Endometrial microvascular endothelial cells (primary cell): ENCODE results near the gene JARID2. TPM values are rescaled to one million over a fixed set of nuclear protein-coding genes. Genes with fewer than 3 reads are reported as not detected.

Experiments
- in situ Hi-C: cut with HindIII; loops from 2 replicates; pipeline ENCODE4 v1.10.0; 2017; ENCODE audit warnings: low sequenced_read_pairs, low pct_unique_long_range_greater_than_20kb; ENCODE audit errors: inconsistent ontology term
- total RNA-seq: library from RNA; depleted of rRNA; stranded (reverse); fragments of >200 nt; gene quantifications from one replicate; pipeline ENCODE4 v1.2.3, GENCODE V29; 2015; ENCODE audit errors: inconsistent ontology term

The JARID2 gene
- total RNA-seq, 1 donor from 2014 or later = 3.8 TPM

DNA sequence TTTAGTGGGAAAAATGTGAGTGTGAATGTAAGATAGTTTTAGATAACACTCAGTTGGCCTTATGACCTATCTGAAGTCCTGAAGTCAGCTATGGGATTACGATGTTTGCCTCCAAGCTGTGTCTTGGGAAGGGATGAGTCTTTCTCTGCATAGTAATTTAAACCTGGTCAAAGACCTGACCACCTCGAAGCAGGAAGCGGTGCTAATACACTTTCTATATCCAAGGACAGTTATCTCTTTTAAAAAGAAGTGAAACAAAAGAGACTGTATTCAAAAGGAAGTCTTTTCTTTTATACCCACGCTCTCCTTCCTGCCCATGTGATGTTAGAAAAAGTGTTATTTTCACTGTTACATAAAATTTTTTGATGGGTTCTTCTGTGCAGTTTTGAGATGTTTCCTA is 94.9 kb downstream of the JARID2 start:
- in situ Hi-C loops = no loop called here

DNA sequence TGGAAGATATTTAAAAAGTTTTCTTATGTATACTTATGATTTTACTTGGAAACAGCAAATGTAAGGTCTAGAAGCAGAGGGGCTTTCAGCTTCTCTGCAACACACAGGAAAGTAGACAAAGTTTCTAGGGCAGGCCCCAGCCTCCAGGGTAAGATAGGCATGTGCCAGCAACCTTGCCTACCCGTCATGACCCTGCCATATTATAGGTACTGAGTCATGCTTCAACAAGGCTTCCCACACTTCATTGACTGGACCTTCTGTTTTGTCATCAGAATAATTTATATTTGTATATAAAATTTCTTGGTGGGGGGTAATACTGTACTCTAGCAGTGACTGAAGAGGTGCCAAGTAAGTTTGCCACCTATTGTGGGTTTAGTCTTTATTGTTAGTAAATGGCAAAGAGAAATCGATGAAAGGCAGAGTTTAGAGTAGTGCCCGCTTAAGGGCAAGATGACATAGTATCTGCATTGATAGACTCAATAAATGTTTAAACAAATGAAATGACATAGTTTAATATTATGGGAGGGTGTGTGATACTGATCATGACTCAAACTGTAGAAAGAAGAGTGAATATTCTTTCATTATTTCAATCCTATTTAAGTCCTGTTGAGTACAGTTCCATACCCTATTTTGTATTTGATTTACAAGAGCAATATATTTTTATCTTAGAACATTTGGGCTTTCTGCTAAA is 95.6 kb downstream of the JARID2 start:
- in situ Hi-C loops = no loop called here

DNA sequence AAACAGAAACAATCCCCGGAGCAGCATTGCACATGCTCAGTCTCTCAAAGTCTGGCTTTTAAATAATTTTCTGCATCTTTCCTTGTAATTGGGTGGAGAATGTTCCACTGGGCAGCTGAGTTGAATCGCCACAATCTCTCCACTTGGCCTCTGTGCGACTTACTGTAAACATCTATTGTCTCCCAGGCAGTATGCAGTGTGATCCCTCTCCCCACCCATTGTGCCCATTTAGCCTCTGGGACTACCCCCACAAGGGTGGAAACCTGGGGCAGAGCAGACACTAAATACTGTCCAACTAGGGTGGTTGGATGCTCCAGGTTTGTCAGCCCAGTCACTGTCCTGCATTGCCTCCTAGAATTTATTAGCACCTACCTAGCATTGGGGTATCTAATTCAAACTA is 96.2 kb downstream of the JARID2 start:
- in situ Hi-C loops = no loop called here

DNA sequence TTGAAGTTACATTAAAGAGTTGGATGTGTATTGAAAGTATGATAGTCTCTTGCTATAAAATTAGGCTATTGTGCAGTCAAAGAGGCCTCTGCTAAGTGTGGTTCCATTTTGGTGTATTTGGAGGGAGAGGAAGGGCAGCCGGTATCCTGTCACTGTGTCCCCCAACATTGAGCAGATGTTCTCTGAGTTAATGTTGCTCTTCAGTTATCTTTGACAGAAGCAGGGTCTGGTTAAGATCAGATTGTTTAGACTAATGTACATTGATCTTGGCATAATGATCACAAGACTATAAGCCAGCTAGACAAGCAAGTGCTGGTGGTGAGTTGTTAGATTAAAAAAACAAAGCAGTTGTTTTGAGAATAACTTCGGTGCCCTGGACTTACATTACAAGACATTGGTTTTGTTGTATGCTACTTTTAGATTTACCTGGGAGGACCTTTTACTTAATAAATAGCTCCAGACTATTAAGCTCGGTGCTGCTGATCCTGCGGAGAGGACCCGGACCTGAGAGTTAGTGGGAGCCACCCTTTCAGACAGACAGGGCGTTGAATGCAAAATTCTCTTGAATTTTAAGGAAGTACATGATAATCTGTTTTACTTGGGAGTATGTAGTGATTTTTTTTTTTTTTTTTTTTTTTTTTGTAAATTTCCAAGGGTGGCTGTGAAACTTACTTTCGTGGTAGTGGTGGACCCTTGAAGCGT is 97.8 kb downstream of the JARID2 start:
- in situ Hi-C loops = no loop called here

DNA sequence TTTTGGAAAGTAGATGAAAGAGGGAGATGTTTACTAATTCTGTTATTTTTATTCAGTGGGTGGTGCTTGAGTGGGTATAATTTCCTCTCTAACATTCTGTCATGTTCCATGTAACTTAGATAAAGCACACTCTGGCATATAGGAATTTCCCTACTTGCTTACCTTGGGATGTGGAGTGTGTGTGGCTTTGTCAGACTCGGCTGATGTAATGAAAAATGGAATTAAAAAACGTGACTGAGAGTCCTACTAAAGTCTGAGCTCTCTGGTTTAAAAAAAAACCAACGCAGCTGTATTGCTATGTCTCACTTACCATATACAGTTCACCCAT is 98.3 kb downstream of the JARID2 start:
- in situ Hi-C loops = no loop called here

DNA sequence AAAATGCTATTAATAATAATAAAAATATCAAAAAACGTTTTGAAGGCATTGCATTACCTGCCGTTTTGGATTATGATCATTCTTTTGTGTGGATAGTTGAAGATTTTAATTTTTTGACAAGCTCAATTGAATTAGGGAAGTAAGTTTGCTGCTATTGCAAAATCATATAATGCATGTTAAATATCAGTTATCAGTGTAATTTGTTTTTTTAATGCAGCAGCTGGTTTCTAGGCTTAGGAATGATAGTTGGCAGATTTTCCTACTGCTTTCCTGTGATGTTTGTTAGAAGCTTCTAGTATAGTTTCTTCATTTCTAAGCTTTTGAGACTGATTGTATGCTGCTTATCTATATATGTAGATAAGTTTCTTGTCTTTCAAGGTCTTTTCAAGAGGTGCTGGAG is 99.0 kb downstream of the JARID2 start:
- in situ Hi-C loops = no loop called here

DNA sequence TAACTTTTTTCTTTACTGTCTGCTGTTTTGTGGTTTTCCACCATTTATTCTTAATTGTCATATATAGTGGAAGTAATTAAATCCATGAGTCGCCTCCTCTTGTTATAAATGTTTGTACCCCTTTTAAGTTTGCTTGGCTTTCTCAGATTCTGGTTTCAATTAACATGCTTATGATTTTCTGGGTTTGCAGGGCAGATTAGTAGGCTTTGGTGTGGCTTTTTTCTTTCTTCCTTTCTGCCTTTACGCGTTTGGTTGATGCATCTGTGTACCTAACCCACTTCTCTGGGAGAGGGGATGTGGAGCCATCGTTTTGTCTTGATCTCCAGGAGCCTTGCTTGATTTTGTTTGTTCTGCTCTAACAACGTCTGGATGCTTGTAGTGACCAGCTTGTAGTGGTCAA is 100.4 kb downstream of the JARID2 start:
- in situ Hi-C loops = no loop called here

DNA sequence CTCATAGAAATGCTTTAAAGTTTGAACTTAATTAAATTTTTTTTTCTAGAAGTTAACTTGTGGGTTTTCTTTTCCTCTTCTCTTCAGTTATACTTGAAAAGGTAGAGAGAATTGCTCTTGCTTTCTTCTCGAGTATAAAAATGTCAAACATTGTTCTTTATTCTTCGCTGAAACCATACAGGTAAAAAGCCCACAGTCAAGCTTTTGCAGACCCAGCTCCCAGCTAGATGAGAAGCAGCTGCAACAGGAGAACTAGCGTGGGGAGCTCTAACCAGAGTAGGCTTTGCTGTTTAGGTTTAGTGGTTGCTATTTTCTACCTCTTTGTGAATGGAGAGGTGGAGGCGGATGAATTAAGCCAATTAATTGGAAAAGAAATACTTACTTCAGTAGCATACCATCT is 102.7 kb downstream of the JARID2 start:
- in situ Hi-C loops = no loop called here

DNA sequence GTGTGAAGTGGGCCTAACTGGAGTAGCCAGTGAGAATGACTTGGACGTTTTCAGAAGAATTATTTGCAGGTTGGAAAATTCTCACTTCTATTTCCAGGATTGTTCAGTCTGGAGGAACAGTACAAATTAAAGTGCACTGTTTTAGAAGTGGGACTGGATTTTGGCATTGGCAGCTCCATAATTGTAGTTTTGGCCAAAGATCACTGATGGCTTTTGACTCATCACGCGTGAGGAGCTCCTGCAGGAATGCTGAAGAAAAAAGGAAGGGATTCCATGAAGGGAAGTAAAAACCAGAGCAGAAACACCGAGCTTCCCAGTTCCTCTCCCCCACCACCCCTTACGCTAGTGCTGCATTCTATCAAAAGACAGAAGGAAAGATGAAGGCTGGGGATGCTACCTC is 103.5 kb downstream of the JARID2 start:
- in situ Hi-C loops = no loop called here

DNA sequence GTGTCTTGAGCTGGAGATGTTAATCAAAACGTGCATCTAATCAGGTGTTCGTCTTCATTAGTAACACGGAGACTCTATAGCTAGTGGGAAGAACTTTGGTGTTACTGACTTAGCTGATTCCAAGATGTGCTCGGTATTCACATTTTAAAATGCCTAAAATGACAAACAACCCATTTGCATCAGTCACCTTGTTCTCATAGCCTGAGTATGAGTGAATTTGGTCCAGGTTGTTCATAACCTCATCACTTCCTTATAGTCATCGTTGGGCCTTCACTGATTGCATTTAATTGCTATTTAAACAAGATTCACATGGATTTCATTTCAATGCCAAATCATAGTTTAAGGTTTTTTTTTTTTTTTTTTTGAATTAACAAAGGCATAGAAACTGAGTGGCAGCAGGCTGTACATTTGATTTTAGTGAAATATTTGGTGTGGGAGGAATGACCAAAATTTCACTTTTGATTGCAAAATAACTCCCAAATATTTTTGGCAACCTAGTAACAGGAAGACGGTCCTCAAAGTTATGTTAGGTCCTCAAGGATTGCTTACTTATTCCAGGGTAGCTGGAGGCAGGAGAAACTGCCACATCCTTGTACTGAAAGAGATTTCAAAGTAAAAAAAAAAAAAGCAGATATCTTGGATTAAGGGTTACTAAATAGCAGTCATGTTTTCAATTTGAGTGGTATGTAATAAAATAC is 104.7 kb downstream of the JARID2 start:
- in situ Hi-C loops = no loop called here

DNA sequence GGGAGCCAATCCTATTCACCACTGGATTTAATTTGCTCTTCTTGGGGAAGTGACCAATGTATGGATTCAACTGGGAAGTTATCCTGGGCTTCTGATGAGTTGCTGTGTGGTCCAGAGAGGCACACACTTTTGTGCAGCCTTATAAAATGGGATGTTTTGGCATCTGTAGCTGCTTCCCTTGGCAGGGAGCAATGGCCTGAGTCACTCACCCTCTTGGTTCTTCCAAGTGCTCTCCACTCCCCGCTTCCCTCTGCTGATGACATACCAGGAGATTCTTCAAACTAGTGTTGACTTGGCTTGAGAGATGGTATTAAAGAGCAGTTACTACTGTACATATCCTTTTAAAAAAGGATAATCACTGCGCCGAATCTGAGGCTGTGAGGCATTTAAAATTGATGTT is 105.8 kb downstream of the JARID2 start:
- in situ Hi-C loops = no loop called here

DNA sequence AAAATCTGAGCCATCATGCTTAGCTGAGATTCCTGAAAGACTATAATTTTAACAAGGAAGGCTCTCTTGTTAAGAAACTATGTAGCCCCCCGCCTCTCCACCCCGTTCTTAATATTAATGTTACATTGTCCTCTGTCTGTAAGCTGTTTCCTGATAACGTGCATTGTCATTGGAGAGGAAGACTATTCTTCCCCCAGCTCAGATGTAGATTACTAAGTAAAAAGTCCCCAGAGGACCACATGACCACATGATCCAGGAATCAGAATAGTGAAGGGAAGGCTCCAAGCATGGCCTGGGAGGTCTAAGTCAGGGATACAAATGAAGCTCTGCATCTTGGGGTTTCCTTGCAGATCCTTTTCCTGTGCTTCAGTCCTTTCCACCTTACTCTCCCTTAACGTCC is 106.4 kb downstream of the JARID2 start:
- in situ Hi-C loops = no loop called here

DNA sequence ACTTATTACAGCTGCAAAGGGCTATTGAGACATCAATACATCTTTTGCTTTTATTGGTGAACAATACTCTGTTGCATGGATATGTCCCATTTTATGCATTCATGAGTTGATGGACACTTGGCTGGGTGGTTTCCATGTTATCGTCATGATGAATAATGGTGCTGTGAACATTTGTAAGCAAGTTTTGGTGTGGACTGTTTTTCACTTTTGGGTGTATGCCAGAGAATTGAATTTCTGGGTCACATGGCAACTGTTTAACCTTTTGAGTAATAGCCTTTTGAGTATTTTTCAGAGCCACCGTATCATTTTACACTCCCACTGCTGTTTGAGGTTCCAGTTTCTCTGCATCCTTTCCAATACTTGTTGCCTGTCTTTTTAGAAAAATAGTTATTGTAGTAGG is 107.0 kb downstream of the JARID2 start:
- in situ Hi-C loops = no loop called here

DNA sequence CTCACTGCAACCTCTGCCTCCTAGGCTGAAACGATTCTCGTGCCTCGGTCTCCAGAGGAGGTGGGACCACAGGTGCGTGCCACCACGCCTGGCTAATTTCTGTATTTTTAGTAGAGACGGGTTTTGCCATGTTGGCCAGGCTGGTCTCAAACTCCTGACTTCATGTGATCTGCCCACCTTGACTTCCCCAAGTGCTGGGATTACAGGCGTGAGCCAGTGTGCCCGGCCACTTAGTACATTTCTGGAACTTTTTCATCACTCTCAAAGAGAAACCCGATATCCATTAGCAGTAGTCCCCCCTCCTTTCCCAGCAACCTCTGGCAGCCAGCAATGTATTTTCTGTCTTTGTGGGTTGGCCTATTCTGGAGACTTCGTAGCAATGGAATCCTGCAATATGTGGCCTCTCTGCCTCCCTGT is 109.8 kb downstream of the JARID2 start:
- in situ Hi-C loops = no loop called here

DNA sequence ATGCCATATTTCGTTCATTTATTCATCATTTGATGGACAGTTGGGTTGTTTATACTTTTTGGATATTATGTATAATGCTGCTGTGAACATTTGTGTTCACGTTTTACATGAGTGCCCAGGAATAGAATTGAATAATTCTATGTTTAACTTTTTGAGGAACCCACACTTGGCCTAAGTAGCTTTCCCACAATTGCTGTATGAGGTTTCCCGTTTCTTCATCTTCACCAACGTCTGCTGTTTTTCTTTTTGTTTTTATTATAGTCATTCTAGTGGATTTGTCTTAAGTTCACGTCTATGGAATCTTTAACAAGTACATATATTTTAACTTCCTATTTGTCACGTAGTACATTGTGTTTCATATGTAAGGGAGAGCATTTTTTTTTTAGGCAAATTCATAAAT is 110.3 kb downstream of the JARID2 start:
- in situ Hi-C loops = no loop called here

DNA sequence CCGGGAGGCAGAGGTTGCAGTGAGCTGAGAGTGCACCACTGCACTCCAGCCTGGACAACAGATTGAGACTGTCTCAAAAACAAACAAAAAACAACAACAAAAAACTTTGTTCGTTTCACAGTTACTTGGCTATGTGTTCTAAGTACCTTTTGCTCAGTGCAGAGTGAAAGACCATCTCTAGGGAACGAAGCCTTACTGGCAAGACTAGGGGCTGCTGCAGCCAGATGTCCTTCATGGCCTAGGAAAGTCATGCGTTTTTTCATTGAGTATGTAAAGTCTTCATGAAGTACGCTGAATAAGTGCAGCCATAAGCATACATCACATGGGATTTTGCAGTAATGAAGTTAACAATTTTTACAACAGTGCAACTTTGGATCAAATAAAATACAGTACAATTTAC is 111.1 kb downstream of the JARID2 start:
- in situ Hi-C loops = no loop called here

DNA sequence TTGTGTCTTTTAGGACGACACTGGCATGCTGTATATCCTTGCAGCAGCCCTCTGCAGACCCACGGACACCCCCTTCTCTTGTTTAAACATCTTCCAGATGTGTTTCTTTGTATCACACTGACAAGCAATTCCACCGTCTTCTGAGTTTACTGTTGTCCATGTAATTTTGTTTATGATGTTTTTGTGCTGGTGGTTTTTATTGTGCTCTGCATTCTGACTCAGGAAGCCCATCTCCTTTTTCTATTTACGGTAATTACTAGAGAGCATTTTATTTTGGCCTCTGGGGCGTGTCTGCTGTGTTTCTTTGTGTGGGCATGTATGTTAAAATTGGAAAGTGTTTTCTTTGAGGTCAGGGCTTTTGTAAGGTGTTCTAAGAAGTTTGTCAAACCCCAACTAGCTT is 111.9 kb downstream of the JARID2 start:
- in situ Hi-C loops = no loop called here

DNA sequence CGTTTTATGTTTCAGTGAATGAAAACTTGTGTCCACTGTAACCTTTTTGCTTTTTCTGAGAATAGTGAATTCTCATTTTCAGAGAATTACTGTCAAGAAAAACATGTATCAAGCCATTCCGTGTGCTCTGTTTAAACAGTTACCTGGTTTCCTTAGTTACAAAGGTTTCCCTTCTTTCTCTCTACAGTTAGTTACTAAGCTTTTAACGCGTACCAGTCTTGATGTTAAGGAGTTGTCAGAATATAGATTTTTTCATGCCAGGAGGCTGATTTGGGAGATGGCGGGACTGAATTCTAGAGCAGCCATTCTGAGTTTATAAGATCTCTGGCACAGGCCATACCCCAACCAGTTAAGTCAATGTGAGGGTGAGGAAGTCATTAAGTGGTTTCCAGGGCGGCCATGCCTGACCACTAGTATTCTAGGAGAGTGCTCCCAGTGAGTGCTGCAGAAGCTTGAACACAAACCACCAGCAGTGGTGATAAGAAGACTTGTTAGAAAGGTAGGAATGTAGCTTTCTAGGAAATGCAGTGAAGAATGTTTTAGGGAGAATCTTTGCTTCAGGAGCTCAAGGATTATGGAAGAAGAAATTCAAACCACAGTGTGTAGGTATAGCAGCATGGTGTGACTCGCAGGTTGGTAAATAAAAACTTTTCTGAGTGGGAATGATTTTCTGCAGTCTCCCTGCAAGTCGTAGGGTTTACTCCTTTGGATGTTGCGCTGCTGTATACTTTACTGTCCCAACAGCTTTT is 112.9 kb downstream of the JARID2 start:
- in situ Hi-C loops = no loop called here

DNA sequence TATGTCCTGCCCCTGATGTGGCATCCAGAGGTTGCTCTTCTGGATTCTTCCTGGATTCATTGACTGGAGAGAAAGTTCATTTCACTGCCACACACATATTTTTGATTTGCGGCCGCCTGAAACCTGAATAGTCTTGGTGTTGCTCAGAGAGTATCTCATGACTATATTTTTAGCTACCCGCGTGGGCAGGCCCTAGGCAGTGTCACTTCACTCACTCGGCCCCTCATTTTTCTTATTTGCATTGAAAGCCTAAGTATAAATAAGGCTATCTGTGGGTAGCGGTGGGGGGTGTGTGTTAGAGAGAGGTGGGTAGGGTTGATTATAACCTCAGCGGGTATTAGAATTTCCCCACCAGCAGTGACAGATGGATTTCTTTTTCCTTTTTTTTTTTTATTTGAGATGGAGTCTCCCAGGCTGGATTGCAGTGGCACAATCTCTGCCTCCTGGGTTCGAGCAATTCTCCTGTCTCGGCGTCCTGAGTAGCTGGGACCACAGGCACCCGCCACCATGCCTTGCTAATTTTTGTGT is 113.5 kb downstream of the JARID2 start:
- in situ Hi-C loops = no loop called here
